Measurements from ENCODE around the gene MACROD2.

The MACROD2 gene

GRCh38 chr20:16062661-16063581 is 2067.6 kb downstream of the MACROD2 start:
- no peak for TF ChIP-seq CTCF (IDR thresholded peaks at IDR 0.05; ENCODE audit: borderline replicate concordance, insufficient read depth, low read depth, low read length)
- H3K4me3 ChIP-seq (ENCODE audit: low read depth, low read length): no peak overlapping the region

- H3K4me3 ChIP-seq (ENCODE audit: low read depth, low read length): no peak overlapping the region
- TF ChIP-seq CTCF (IDR thresholded peaks at IDR 0.05; ENCODE audit: borderline replicate concordance, insufficient read depth, low read depth, low read length): no peak
These were observed 2068.6 kb downstream of the MACROD2 start for GRCh38 chr20:16063881-16064280.

DNA sequence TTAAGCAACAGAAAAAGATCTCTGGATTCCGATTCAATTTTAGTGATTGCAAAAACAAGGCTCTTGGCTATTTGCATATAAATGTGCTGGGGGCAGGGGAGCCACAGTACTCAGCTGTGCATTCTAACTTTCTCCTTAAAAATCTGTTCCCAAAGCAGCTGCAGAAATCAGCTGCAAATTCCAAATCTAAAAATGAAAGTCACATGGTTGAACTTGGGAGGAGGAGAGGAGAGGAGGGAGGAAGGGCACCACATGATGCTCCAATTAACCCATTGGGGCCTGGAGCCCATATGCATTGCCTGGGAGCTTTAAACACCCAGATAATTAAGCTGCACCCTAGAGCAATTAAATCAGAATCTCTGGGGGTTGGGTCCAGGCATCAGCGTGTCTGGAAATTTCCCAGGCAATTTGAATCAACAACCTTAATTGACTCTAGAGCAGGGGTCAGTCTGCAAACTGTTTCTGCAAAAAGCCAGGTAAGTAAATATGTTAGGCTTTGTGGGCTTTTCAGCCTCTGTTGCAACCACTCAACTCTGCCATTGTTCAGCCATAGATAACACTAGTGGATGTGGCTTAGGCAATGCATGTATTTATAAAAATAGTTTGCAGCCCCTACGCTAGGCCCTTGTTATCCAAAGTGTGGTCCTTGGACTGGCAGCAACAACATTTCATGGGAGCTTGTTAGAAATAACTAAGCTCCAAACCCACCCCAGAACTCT is 2069.8 kb downstream of the MACROD2 start:
- no peak for TF ChIP-seq CTCF (IDR thresholded peaks at IDR 0.05; ENCODE audit: borderline replicate concordance, insufficient read depth, low read depth, low read length)
- H3K4me3 ChIP-seq (ENCODE audit: low read depth, low read length): no peak overlapping the region

DNA sequence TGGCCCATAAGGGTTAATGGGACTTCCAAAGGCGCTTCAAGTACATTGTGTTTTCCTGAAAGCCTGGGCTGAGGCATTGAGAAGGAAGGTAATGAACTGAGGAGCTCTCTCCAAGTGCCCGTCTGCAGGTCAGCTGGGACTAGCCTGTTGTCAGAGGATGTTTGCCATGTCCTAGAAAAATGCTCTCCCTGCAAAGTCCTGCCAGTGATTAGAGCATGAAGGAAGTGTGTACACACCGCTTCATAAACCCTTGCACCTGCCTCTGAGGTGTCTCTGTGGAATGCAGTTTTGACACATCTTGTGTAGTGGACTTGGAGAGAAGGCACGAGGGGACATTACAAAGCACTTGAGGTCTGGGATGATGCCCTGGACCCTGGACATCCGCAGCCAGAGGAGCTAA is 2071.3 kb downstream of the MACROD2 start:
- no peak for TF ChIP-seq CTCF (IDR thresholded peaks at IDR 0.05; ENCODE audit: borderline replicate concordance, insufficient read depth, low read depth, low read length)

GRCh38 chr20:16069389-16070010 is 2074.2 kb downstream of the MACROD2 start:
- no peak for TF ChIP-seq CTCF (IDR thresholded peaks at IDR 0.05; ENCODE audit: borderline replicate concordance, insufficient read depth, low read depth, low read length)

More for the DNA sequence above, 2071.3 kb downstream of the MACROD2 start:
- H3K4me3 ChIP-seq (ENCODE audit: low read depth, low read length): no peak overlapping the region

DNA sequence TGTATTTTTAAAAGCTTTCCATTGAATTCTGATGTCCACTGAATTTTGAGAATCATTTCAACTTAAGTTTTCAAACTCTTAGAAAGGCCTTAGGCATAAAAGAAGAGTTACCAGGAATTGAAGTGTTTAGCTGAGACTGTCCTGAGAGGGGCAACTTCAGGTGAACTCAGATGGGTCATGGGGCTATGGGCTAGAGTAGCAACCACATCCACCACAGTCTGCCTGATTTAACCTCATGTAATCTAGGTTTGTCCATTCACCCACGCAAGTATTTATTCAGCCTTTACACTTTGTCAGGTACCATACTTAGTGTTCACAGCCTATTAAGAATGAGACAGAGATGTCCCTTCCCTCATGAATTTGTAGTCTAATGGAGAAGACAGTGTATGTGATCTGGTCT is 2076.9 kb downstream of the MACROD2 start:
- TF ChIP-seq CTCF (IDR thresholded peaks at IDR 0.05; ENCODE audit: borderline replicate concordance, insufficient read depth, low read depth, low read length): no peak
- H3K4me3 ChIP-seq (ENCODE audit: low read depth, low read length): no peak overlapping the region

More at GRCh38 chr20:16069389-16070010, 2074.2 kb downstream of the MACROD2 start:
- H3K4me3 ChIP-seq (ENCODE audit: low read depth, low read length): no peak overlapping the region

All from GM12875 (cell line).